B cell (primary cell): ENCODE data around the gene EP300. TPM values are rescaled to one million over a fixed set of nuclear protein-coding genes. Genes with fewer than 3 reads are reported as not detected.
"Not testable (repeated sequence)": the region's sequence is repeated elsewhere in the genome, so short reads cannot be mapped to it uniquely, and the experiment has no call there.

Source experiments
- ATAC-seq: fragments of 200-7000 bp; cut with Tn5 transposase; one replicate; pipeline ENCODE4 v1.10.0; 2021; ENCODE audit warnings: low read depth, mild to moderate bottlenecking, moderate number of reproducible peaks, moderate library complexity
- CTCF ChIA-PET: fragments of 350-600 bp; sonication (Branson Sonifier 250); formaldehyde crosslinking; loops from one replicate; lab custom pipeline; 2021; ENCODE audit warnings: antibody characterized with exemption, inconsistent platforms; lab: Charles Lee
- POLR2A ChIA-PET: fragments of 350-600 bp; sonication (Branson Sonifier 250); formaldehyde crosslinking; loops from one replicate; lab custom pipeline; 2021; ENCODE audit warnings: antibody characterized with exemption; lab: Charles Lee
- DNase-seq: peaks from one replicate; pipeline ENCODE4 v3.0.0; 2013
- H2AFZ ChIP-seq: 2 replicates; pipeline ENCODE4 v1.6.1; 2012; ENCODE audit warnings: mild to moderate bottlenecking, low read depth, low read length; ENCODE audit not compliant: insufficient read depth, poor library complexity, severe bottlenecking
- H3K27ac ChIP-seq, 2 donors: 1 replicate in 1 of 2; 2 replicates in 1 of 2; pipeline ENCODE4 v1.5.1; 2012 to 2013; ENCODE audit warnings: low read length in 2 of 2, mild to moderate bottlenecking in 2 of 2, moderate library complexity in 1 of 2
- H3K27me3 ChIP-seq, 4 experiments: fragments of 200-600 bp in 1 of 4; sonication (generic) in 1 of 4; replicated peaks in 1 of 4; 1 replicate in 2 of 4; 2 replicates in 2 of 4; pipeline versions ENCODE4 v1.6.1 to v1.7.0; 2013 to 2016; ENCODE audit warnings: low read length in 3 of 4, mild to moderate bottlenecking in 2 of 4, mixed read lengths in 1 of 4, moderate library complexity in 1 of 4; ENCODE audit not compliant: insufficient read depth in 4 of 4, control insufficient read depth in 3 of 4; ENCODE audit errors: control extremely low read depth in 1 of 4
- H3K36me3 ChIP-seq, 2 experiments: replicated peaks in 1 of 2; 1 replicate in 1 of 2; 2 replicates in 1 of 2; pipeline versions ENCODE4 v1.6.1 to v1.7.1; 2013; ENCODE audit warnings: low read length in 1 of 2; ENCODE audit not compliant: insufficient read depth in 2 of 2, control insufficient read depth in 1 of 2; ENCODE audit errors: control extremely low read depth in 1 of 2, extremely low read depth in 1 of 2
- H3K4me1 ChIP-seq, 2 donors: fragments of 200-600 bp in 1 of 2; sonication (generic) in 1 of 2; 1 replicate in 1 of 2; 2 replicates in 1 of 2; pipeline versions ENCODE4 v1.5.1 to v1.6.1; 2013 to 2017; ENCODE audit warnings: low read length in 2 of 2; ENCODE audit not compliant: control insufficient read depth in 2 of 2, insufficient read depth in 2 of 2
- H3K4me2 ChIP-seq: replicated peaks from 2 replicates; pipeline ENCODE3; 2012; ENCODE audit warnings: mild to moderate bottlenecking, low read depth, low read length; ENCODE audit not compliant: poor library complexity, severe bottlenecking
- H3K4me3 ChIP-seq, 5 experiments: fragments of 200-600 bp in 1 of 5; sonication (generic) in 1 of 5; 1 replicate in 3 of 5; 2 replicates in 2 of 5; pipeline versions ENCODE4 v1.5.1 to v1.7.0; 2011 to 2016; ENCODE audit warnings: low read length in 4 of 5, mild to moderate bottlenecking in 4 of 5, low read depth in 2 of 5, control low read depth in 1 of 5, moderate library complexity in 1 of 5; ENCODE audit not compliant: insufficient read depth in 1 of 5; ENCODE audit errors: control extremely low read depth in 1 of 5, extremely low read depth in 1 of 5
- H3K79me2 ChIP-seq: fragments of 200-600 bp; sonication (generic); one replicate; pipeline ENCODE4 v1.6.0; 2016; ENCODE audit warnings: low read length; ENCODE audit not compliant: control insufficient read depth, insufficient read depth
- H3K9ac ChIP-seq: fragments of 200-600 bp; sonication (generic); 2 replicates; pipeline ENCODE4 v1.6.1; 2017; ENCODE audit warnings: mild to moderate bottlenecking, low read length, moderate library complexity
- H3K9me3 ChIP-seq, 3 donors: one replicate each; pipeline versions ENCODE4 v1.6.1 to v1.7.1; 2013; ENCODE audit warnings: low read length in 2 of 3; ENCODE audit not compliant: control insufficient read depth in 2 of 3, insufficient read depth in 1 of 3; ENCODE audit errors: control extremely low read depth in 1 of 3
- H4K20me1 ChIP-seq: 2 replicates; pipeline ENCODE4 v1.6.0; 2012; ENCODE audit warnings: mild to moderate bottlenecking, low read length; ENCODE audit not compliant: insufficient read depth, control insufficient read depth, poor library complexity, severe bottlenecking
- H3K27ac Mint-ChIP-seq: one replicate; pipeline ENCODE4 v1.8.0; 2021; ENCODE audit warnings: mixed read lengths
- H3K27me3 Mint-ChIP-seq: one replicate; pipeline ENCODE4 v1.8.0; 2021; ENCODE audit warnings: mixed read lengths
- H3K4me1 Mint-ChIP-seq: one replicate; pipeline ENCODE4 v1.8.0; 2021; ENCODE audit warnings: mixed read lengths
- H3K4me3 Mint-ChIP-seq: one replicate; pipeline ENCODE4 v1.8.0; 2021; ENCODE audit warnings: mixed read lengths
- H3K9me3 Mint-ChIP-seq: one replicate; pipeline ENCODE4 v1.8.0; 2022; ENCODE audit warnings: mixed read lengths; ENCODE audit not compliant: insufficient read depth
- CTCF ChIP-seq: fragments of 200-600 bp; IDR thresholded peaks from one replicate; pipeline ENCODE4 v1.8.0; 2022; ENCODE audit warnings: antibody characterized with exemption, mild to moderate bottlenecking
- EZH2 ChIP-seq: IDR thresholded peaks from 2 replicates; pipeline ENCODE4 v1.6.1; 2012; ENCODE audit warnings: borderline replicate concordance, low read depth, mild to moderate bottlenecking, moderate library complexity, low read length; ENCODE audit not compliant: insufficient read depth, poor library complexity, severe bottlenecking
- WGBS: methylation state at CpG from one replicate; pipeline ENCODE4 v1.1.5; 2013; ENCODE audit warnings: missing lambda C conversion rate; ENCODE audit not compliant: insufficient coverage; 5-methylcytosine and 5-hydroxymethylcytosine counted together
- intact Hi-C: fragments of 100-400 bp; cut with micrococcal nuclease; formaldehyde crosslinking; loops from one replicate; pipeline ENCODE4 v1.10.0; 2022
- polyA plus RNA-seq: library from polyadenylated mRNA; depleted of rRNA; stranded (reverse); fragments of >200 nt; gene quantifications from 2 replicates; pipeline ENCODE4 v1.2.3, GENCODE V29; 2012
- total RNA-seq, 2 donors: library from RNA; stranded (reverse); fragments of 120-200 nt in 1 of 2; gene quantifications; 1 replicate in 1 of 2; 2 replicates in 1 of 2; pipeline versions ENCODE4 v1.2.3 to v1.2.4, GENCODE V29; 2013 to 2022

EP300 gene
- total and polyA plus RNA-seq, 2 donors (not counting 1 experiment from before 2014, with no cell fraction given): 73.3 to 185 TPM

GRCh38 chr22:41045575-41045974 lies 46.8 kb upstream of the EP300 start:
- intact Hi-C loops, H3K4me2 ChIP-seq, H3K27me3 ChIP-seq, CTCF ChIA-PET, H3K4me1 Mint-ChIP-seq, H3K27ac Mint-ChIP-seq, H3K9me3 ChIP-seq, DNase-seq, H3K4me3 ChIP-seq, H4K20me1 ChIP-seq, H3K9me3 Mint-ChIP-seq, ATAC-seq, H3K27me3 Mint-ChIP-seq, H3K4me1 ChIP-seq, H3K4me3 Mint-ChIP-seq, H2AFZ ChIP-seq, H3K27ac ChIP-seq, H3K36me3 ChIP-seq, H3K79me2 ChIP-seq, H3K9ac ChIP-seq: not testable (repeated sequence)
- 79% methylated on average over 3 of the region's 12 CpGs for whole genome bisulfite sequencing
- POLR2A ChIA-PET: interaction anchor here (0.6 kb wide), 1 partner anchor 15 kb away, joined by 3 read pairs; no protein-coding TSS in a partner anchor

- Histone ChIP-seq H3K9me3 (no peaks in the 10 kb centered on the region), H3K9ac (no peak overlapping the region), H3K79me2 (no peaks in the 10 kb centered on the region), H3K4me3 (no peak overlapping the region), H3K4me2 (no peak overlapping the region), H3K27ac (no peak overlapping the region), H3K27me3 (no peaks in the 10 kb centered on the region), H3K4me1 (no peaks in the 10 kb centered on the region), H2AFZ (no peak overlapping the region), H4K20me1 (no peaks in the 10 kb centered on the region), H3K36me3 (no peaks in the 10 kb centered on the region)
- H3K9me3 Mint-ChIP-seq: no peaks in the 10 kb centered on the region
- DNase-seq: no peak
- ChIA-PET POLR2A (no interaction called here), CTCF (no interaction called here)
- peaks cover 3% of the 10 kb centered on the region for H3K27me3 Mint-ChIP-seq
- H3K27ac Mint-ChIP-seq: no peak overlapping the region
- TF ChIP-seq EZH2 (no peak), CTCF (no peak)
- H3K4me1 Mint-ChIP-seq: no peaks in the 10 kb centered on the region
- ATAC-seq: no peak
- no peak overlapping the region for H3K4me3 Mint-ChIP-seq
- intact Hi-C loops: no loop called here
- 90% methylated on average over 1 of the region's 3 CpGs for WGBS
These were observed 44.6 kb upstream of the EP300 start for GRCh38 chr22:41047801-41048211.

GRCh38 chr22:41048345-41048744 lies 44.0 kb upstream of the EP300 start:
- H3K36me3 ChIP-seq, H4K20me1 ChIP-seq, ATAC-seq, CTCF ChIA-PET, intact Hi-C loops, H3K27ac Mint-ChIP-seq, H3K9me3 Mint-ChIP-seq, H3K9ac ChIP-seq, H3K4me1 ChIP-seq, H3K27me3 Mint-ChIP-seq, H3K27me3 ChIP-seq, H3K4me1 Mint-ChIP-seq, POLR2A ChIA-PET, DNase-seq, H3K9me3 ChIP-seq, H3K4me3 Mint-ChIP-seq, H3K79me2 ChIP-seq, H3K27ac ChIP-seq: not testable (repeated sequence)
- WGBS: 93% methylated on average over 10 of the region's 12 CpGs
- peak overlapping the region in 1 of 5 experiments; percentile 25 for H3K4me3 ChIP-seq
- H3K4me2 ChIP-seq: peak overlapping the region; percentile 43
- peak overlapping the region; percentile 62 for H2AFZ ChIP-seq
